HEK293T (cell line): ENCODE data around the gene THSD8.
"Not testable (repeated sequence)": the region's sequence is repeated elsewhere in the genome, so short reads cannot be mapped to it uniquely, and the experiment has no call there.

Source experiments
- CTCF ChIA-PET: fragments of 350-600 bp; formaldehyde crosslinking; extraction: SDS; loops from one replicate; lab custom pipeline; 2021; ENCODE audit warnings: antibody characterized with exemption, inconsistent platforms; lab: Yijun Ruan, JAX
- POLR2A ChIA-PET: fragments of 350-600 bp; formaldehyde crosslinking; extraction: SDS; loops from one replicate; lab custom pipeline; 2020; ENCODE audit warnings: antibody characterized with exemption, inconsistent platforms; lab: Yijun Ruan, JAX
- DNase-seq: peaks from one replicate; pipeline ENCODE4 v3.0.0; 2012; ENCODE audit warnings: mixed read lengths; ENCODE audit errors: extremely low spot score
- ARNT ChIP-seq: fragments of 450-650 bp; IDR thresholded peaks from 2 replicates; pipeline ENCODE4 v1.6.1; 2017; ENCODE audit warnings: mild to moderate bottlenecking
- BHLHE40 ChIP-seq: fragments of 450-650 bp; IDR thresholded peaks from 2 replicates; pipeline ENCODE4 v1.6.1; 2016; ENCODE audit warnings: mild to moderate bottlenecking, moderate library complexity, borderline replicate concordance
- CTBP1 ChIP-seq: fragments of 450-650 bp; IDR thresholded peaks from 2 replicates; pipeline ENCODE4 v1.6.1; 2016; ENCODE audit warnings: borderline replicate concordance
- FOXA1 ChIP-seq: fragments of 450-650 bp; IDR thresholded peaks from 2 replicates; pipeline ENCODE4 v1.6.1; 2016; ENCODE audit warnings: mild to moderate bottlenecking
- FOXK2 ChIP-seq: fragments of 450-650 bp; IDR thresholded peaks from 2 replicates; pipeline ENCODE4 v1.6.1; 2016; ENCODE audit warnings: mild to moderate bottlenecking
- FOXM1 ChIP-seq: fragments of 450-650 bp; IDR thresholded peaks from 2 replicates; pipeline ENCODE4 v1.6.1; 2017; ENCODE audit warnings: mild to moderate bottlenecking, borderline replicate concordance
- HDGF ChIP-seq: fragments of 450-650 bp; IDR thresholded peaks from 2 replicates; pipeline ENCODE4 v1.6.1; 2017; ENCODE audit warnings: antibody characterized with exemption, borderline replicate concordance
- L3MBTL2 ChIP-seq: fragments of 450-650 bp; conservative IDR thresholded peaks from 2 replicates; pipeline ENCODE4 v1.6.1; 2016; ENCODE audit warnings: mild to moderate bottlenecking
- LEF1 ChIP-seq: fragments of 450-650 bp; IDR thresholded peaks from 2 replicates; pipeline ENCODE4 v1.6.1; 2017; ENCODE audit warnings: mild to moderate bottlenecking, borderline replicate concordance
- NFRKB ChIP-seq: fragments of 450-650 bp; IDR thresholded peaks from 2 replicates; pipeline ENCODE4 v1.6.1; 2016; ENCODE audit warnings: mild to moderate bottlenecking, moderate library complexity
- PKNOX1 ChIP-seq: fragments of 450-650 bp; IDR thresholded peaks from 2 replicates; pipeline ENCODE4 v1.6.1; 2016
- SP1 ChIP-seq: fragments of 450-650 bp; IDR thresholded peaks from 2 replicates; pipeline ENCODE4 v1.6.1; 2017
- SUZ12 ChIP-seq: fragments of 450-650 bp; IDR thresholded peaks from 2 replicates; pipeline ENCODE4 v1.6.1; 2016; ENCODE audit warnings: mild to moderate bottlenecking
- ZNF384 ChIP-seq: fragments of 450-650 bp; IDR thresholded peaks from 2 replicates; pipeline ENCODE4 v1.6.1; 2016

THSD8 gene

GRCh38 chr19:12793290-12794195, 8.3 kb upstream of the THSD8 start:
- CTCF ChIA-PET = interaction anchor here (0.6 to 3.3 kb wide), 7 partner anchors 16 to 36 kb away, joined by 3 to 23 read pairs (median 7); no protein-coding TSS in a partner anchor
- peak; percentile 95 for DNase-seq
- POLR2A ChIA-PET = interaction anchor here (0.7 to 3.6 kb wide), 10 partner anchors 11 to 112 kb away, joined by 3 to 55 read pairs (median 8); partner anchors contain the start of genes DHPS, GET3 and RNASEH2A
- TF ChIP-seq L3MBTL2 = peak; percentile 74
- no peak for TF ChIP-seq CTBP1
- TF ChIP-seq ZNF384 = peak; percentile 98
- no peak for TF ChIP-seq NFRKB
- no peak for TF ChIP-seq SUZ12

GRCh38 chr19:12794196-12794941, 7.5 kb upstream of the THSD8 start:
- DNase-seq = no peak
- TF ChIP-seq LEF1 (no peak), FOXK2 (no peak), SUZ12 (no peak), HDGF (no peak), FOXM1 (no peak), PKNOX1 (no peak), BHLHE40 (no peak)
- ChIA-PET POLR2A (interaction anchor here (2.5 kb wide), 1 partner anchor 28 kb away, joined by 11 read pairs; no protein-coding TSS in a partner anchor), CTCF (interaction anchor here (1.4 to 2.0 kb wide), 2 partner anchors 54 to 76 kb away, joined by 4 to 7 read pairs; no protein-coding TSS in a partner anchor)

GRCh38 chr19:12794971-12795381, 6.9 kb upstream of the THSD8 start:
- DNase-seq = no peak
- ChIA-PET POLR2A (interaction anchor here (0.9 to 2.5 kb wide), 3 partner anchors 16 to 101 kb away, joined by 3 to 11 read pairs (median 6); no protein-coding TSS in a partner anchor), CTCF (interaction anchor here (1.4 to 2.1 kb wide), 6 partner anchors 17 to 76 kb away, joined by 4 to 15 read pairs (median 12); no protein-coding TSS in a partner anchor)
- no peak for TF ChIP-seq LEF1
- no peak for TF ChIP-seq CTBP1

GRCh38 chr19:12796146-12797071, 5.5 kb upstream of the THSD8 start:
- ChIA-PET CTCF (interaction anchor here (0.7 to 2.7 kb wide), 12 partner anchors 10 to 78 kb away, joined by 3 to 15 read pairs (median 6); no protein-coding TSS in a partner anchor), POLR2A (interaction anchor here (0.8 to 2.5 kb wide), 5 partner anchors 10 to 103 kb away, joined by 3 to 11 read pairs (median 5); partner anchors contain the start of gene RNASEH2A)
- DNase-seq = peak; percentile 63
- no peak for TF ChIP-seq SP1
- peak; percentile 24; the same call in 1 of the 2 replicates for TF ChIP-seq L3MBTL2
- no peak for TF ChIP-seq HDGF

- CTCF ChIA-PET = interaction anchor here (1.0 to 2.7 kb wide), 4 partner anchors 9 to 39 kb away, joined by 4 to 13 read pairs (median 8); no protein-coding TSS in a partner anchor
- POLR2A ChIA-PET = interaction anchor here (0.6 to 2.5 kb wide), 2 partner anchors 20 to 31 kb away, joined by 3 to 11 read pairs; no protein-coding TSS in a partner anchor
- no peak for TF ChIP-seq ARNT
- TF ChIP-seq FOXM1 = no peak
- no peak for TF ChIP-seq NFRKB
- no peak for TF ChIP-seq FOXA1
- no peak for TF ChIP-seq L3MBTL2
- no peak for TF ChIP-seq BHLHE40
- TF ChIP-seq SUZ12 = no peak
- TF ChIP-seq ZNF384 = peak; percentile 65; the same call in 1 of the 2 replicates
- DNase-seq = no peak
Measured at GRCh38 chr19:12797141-12797587, 4.7 kb upstream of the THSD8 start.

GRCh38 chr19:12797607-12798006, 4.3 kb upstream of the THSD8 start:
- not testable (repeated sequence) for DNase-seq
- POLR2A ChIA-PET = interaction anchor here (0.6 to 1.0 kb wide), 3 partner anchors 21 to 116 kb away, joined by 3 read pairs; no protein-coding TSS in a partner anchor
- CTCF ChIA-PET = interaction anchor here (1.0 to 2.7 kb wide), 2 partner anchors 8 to 32 kb away, joined by 4 to 11 read pairs; no protein-coding TSS in a partner anchor
